Esophagus muscularis mucosa (tissue), 4 donors: ENCODE data around the gene VRK2. TPM values are rescaled to one million over a fixed set of nuclear protein-coding genes. Genes with fewer than 3 reads are reported as not detected.
"Not testable (repeated sequence)": the region's sequence is repeated elsewhere in the genome, so short reads cannot be mapped to it uniquely, and the experiment has no call there.

Experiments
- DNase-seq: peaks from one replicate; pipeline ENCODE4 v3.0.0-alpha.2; 2017; ENCODE audit errors: extremely low spot score
- H3K27ac ChIP-seq, 4 donors: fragments of 200-600 bp; sonication (generic); replicated peaks in 1 of 4; 1 replicate in 3 of 4; 2 replicates in 1 of 4; pipeline ENCODE4 v1.5.1; 2016 to 2019; ENCODE audit warnings: mild to moderate bottlenecking in 1 of 4
- H3K27me3 ChIP-seq, 4 donors: fragments of 200-600 bp; sonication (generic); one replicate each; pipeline versions ENCODE4 v1.5.1 to v1.6.0; 2016 to 2019
- H3K36me3 ChIP-seq, 4 donors: fragments of 200-600 bp; sonication (generic); one replicate each; pipeline ENCODE4 v1.5.1; 2016 to 2019
- H3K4me1 ChIP-seq, 4 donors: fragments of 200-600 bp; sonication (generic); one replicate each; pipeline ENCODE4 v1.5.1; 2016 to 2019
- H3K4me3 ChIP-seq, 4 donors: fragments of 200-600 bp; sonication (generic); 1 replicate in 2 of 4; 2 replicates in 2 of 4; pipeline ENCODE4 v1.5.1; 2016 to 2019; ENCODE audit warnings: mild to moderate bottlenecking in 4 of 4, moderate library complexity in 1 of 4
- H3K9me3 ChIP-seq, 4 donors: fragments of 200-600 bp; sonication (generic); 1 replicate in 3 of 4; 2 replicates in 1 of 4; pipeline ENCODE4 v1.5.1; 2016 to 2019
- EP300 ChIP-seq: sonication (generic); formaldehyde crosslinking; IDR thresholded peaks from one replicate; pipeline ENCODE4 v1.6.1; 2017; ENCODE audit warnings: antibody characterized with exemption
- POLR2A ChIP-seq: fragments of 450-650 bp; IDR thresholded peaks from one replicate; pipeline ENCODE4 v1.6.1; 2017; ENCODE audit warnings: antibody characterized with exemption, moderate library complexity, mild to moderate bottlenecking, low read depth
- POLR2AphosphoS5 ChIP-seq, 2 donors: sonication (generic); formaldehyde crosslinking; IDR thresholded peaks; one replicate each; pipeline ENCODE4 v1.6.1; 2017; ENCODE audit warnings: antibody characterized with exemption in 2 of 2
- WGBS: methylation state at CpG from one replicate; pipeline ENCODE4 v1.1.5; 2018; 5-methylcytosine and 5-hydroxymethylcytosine counted together
- intact Hi-C: fragments of 100-400 bp; cut with DNase I; formaldehyde crosslinking; loops from one replicate; pipeline ENCODE4 v1.15.1; 2023
- total RNA-seq, 4 donors: library from RNA; depleted of rRNA; stranded (reverse); fragments of >200 nt; gene quantifications; one replicate each; pipeline versions ENCODE4 v1.1.0 to v1.2.1, GENCODE V29; 2016
- TF ChIP-seq, protein P1 (sequence below), 3 experiments: fragments of 200-600 bp in 2 of 3; fragments of 450-650 bp in 1 of 3; sonication (generic) in 2 of 3; IDR thresholded peaks; one replicate each; pipeline ENCODE4 v1.5.1; 2017 to 2019; ENCODE audit warnings: antibody characterized with exemption in 3 of 3, mild to moderate bottlenecking in 2 of 3, moderate library complexity in 1 of 3

The VRK2 gene
- total RNA-seq, 4 donors from 2014 or later = 25.8 to 31.3 (median 28.7) TPM

DNA sequence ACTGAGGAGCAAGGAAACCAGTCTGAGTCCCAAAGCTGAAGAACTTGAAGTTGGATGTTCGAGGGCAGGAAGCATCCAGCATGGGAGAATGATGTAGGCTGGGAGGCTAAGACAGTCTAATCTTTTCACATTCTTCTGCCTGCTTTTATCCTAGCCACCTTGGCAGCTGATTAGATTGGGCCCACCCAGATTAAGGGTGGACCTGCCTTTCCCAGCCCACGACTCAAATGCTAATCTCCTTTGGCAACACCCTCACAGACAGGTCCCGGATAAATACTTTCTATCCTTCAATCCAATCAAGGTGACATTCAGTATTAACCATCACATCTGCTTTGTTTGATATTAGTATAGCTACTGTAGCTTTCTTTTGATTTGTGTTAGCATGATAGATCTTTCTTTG, 27.1 kb downstream of the VRK2 start:
- TF ChIP-seq POLR2A = no peak
- TF ChIP-seq EP300 = no peak
- TF ChIP-seq POLR2AphosphoS5 (IDR thresholded peaks at IDR 0.05) = no peak
- TF ChIP-seq, protein P1, sequence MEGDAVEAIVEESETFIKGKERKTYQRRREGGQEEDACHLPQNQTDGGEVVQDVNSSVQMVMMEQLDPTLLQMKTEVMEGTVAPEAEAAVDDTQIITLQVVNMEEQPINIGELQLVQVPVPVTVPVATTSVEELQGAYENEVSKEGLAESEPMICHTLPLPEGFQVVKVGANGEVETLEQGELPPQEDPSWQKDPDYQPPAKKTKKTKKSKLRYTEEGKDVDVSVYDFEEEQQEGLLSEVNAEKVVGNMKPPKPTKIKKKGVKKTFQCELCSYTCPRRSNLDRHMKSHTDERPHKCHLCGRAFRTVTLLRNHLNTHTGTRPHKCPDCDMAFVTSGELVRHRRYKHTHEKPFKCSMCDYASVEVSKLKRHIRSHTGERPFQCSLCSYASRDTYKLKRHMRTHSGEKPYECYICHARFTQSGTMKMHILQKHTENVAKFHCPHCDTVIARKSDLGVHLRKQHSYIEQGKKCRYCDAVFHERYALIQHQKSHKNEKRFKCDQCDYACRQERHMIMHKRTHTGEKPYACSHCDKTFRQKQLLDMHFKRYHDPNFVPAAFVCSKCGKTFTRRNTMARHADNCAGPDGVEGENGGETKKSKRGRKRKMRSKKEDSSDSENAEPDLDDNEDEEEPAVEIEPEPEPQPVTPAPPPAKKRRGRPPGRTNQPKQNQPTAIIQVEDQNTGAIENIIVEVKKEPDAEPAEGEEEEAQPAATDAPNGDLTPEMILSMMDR (IDR thresholded peaks at IDR 0.05) = no peak
- H3K27ac ChIP-seq = no peak overlapping the region
- intact Hi-C loops = no loop called here
- H3K36me3 ChIP-seq = peaks cover 0 to 2% (median 0%) of the 10 kb centered on the region in 4 donors
- no peak for DNase-seq
- H3K27me3 ChIP-seq = no peaks in the 10 kb centered on the region
- WGBS = 94% methylated on average over 3 of the region's 3 CpGs
- no peaks in the 10 kb centered on the region for H3K9me3 ChIP-seq
- H3K4me3 ChIP-seq = no peak overlapping the region
- H3K4me1 ChIP-seq = no peaks in the 10 kb centered on the region

DNA sequence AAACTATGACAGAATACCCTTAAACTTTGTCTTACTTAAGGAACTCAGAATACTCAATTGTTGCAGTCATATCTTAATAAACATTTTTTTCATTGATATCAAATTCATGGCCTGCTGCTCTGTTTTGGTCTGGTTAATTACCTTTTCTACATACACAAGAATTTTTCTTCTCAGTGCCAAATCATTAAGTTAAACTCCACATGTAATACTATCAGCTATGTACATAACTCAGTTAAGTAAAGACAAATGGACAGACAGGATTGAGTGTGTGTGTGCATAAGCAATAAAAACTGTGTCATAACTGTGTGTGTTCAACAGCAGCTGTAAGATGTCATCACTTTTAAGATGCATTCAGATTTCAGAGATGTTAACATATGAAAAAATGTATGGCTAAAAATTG, 34.4 kb downstream of the VRK2 start:
- DNase-seq = no peak
- no peak overlapping the region for H3K27ac ChIP-seq
- no peaks in the 10 kb centered on the region for H3K36me3 ChIP-seq
- no peaks in the 10 kb centered on the region for H3K9me3 ChIP-seq
- H3K4me1 ChIP-seq = no peaks in the 10 kb centered on the region
- TF ChIP-seq EP300 (no peak), POLR2AphosphoS5 (IDR thresholded peaks at IDR 0.05) (no peak), POLR2A (no peak)
- TF ChIP-seq, protein P1 (IDR thresholded peaks at IDR 0.05) = no peak
- no peak overlapping the region for H3K4me3 ChIP-seq
- H3K27me3 ChIP-seq = no peaks in the 10 kb centered on the region
- intact Hi-C loops = no loop called here

DNA sequence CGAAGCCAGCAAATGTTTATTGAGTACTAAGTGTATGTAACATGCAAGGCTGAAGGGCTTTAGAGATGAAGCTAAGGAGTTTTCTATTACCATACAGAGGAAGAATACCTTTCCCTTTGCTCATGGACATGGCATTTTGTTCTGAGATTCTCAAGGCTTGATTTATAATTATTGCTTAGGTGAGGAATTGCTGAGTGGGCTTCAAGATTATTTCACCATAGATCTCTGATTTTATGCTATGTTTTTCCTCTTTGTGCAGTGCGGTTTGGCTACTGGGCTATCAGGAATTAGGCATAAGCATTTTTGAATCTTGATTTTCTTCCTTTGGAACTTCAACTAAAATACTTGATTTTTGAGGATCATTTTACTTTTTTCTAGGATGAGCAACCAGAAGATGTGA, 42.5 kb downstream of the VRK2 start:
- no peak overlapping the region for H3K4me3 ChIP-seq
- intact Hi-C loops = no loop called here
- H3K36me3 ChIP-seq = peaks cover 9 to 37% (median 28%) of the 10 kb centered on the region in 4 donors
- no peaks in the 10 kb centered on the region for H3K9me3 ChIP-seq
- 78% methylated on average over 2 of the region's 2 CpGs for WGBS
- TF ChIP-seq POLR2A = no peak
- TF ChIP-seq EP300 = no peak
- TF ChIP-seq, protein P1 (IDR thresholded peaks at IDR 0.05) = no peak
- no peak for TF ChIP-seq POLR2AphosphoS5 (IDR thresholded peaks at IDR 0.05)
- H3K27ac ChIP-seq = no peak overlapping the region
- no peak for DNase-seq
- no peaks in the 10 kb centered on the region for H3K4me1 ChIP-seq
- H3K27me3 ChIP-seq = no peaks in the 10 kb centered on the region

DNA sequence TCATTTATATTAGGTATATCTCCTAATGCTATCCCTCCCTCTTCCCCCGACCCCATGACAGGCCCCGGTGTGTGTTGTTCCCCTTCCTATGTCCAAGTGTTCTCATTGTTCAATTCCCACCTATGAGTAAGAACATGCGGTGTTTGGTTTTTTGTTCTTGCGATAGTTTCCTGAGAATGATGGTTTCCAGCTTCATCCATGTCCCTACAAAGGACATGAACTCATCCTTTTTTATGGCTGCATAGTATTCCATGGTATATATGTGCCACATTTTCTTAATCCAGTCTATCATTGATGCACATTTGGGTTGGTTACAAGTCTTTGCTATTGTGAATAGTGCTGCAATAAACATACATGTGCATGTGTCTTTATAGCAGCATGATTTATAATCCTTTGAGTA, 46.2 kb downstream of the VRK2 start:
- DNase-seq, H3K4me1 ChIP-seq, H3K4me3 ChIP-seq, intact Hi-C loops, H3K27ac ChIP-seq, H3K9me3 ChIP-seq, H3K27me3 ChIP-seq: not testable (repeated sequence)
- H3K36me3 ChIP-seq = peaks cover 9 to 37% (median 28%) of the 10 kb centered on the region in 4 donors
- 98% methylated on average over 4 of the region's 4 CpGs for WGBS

DNA sequence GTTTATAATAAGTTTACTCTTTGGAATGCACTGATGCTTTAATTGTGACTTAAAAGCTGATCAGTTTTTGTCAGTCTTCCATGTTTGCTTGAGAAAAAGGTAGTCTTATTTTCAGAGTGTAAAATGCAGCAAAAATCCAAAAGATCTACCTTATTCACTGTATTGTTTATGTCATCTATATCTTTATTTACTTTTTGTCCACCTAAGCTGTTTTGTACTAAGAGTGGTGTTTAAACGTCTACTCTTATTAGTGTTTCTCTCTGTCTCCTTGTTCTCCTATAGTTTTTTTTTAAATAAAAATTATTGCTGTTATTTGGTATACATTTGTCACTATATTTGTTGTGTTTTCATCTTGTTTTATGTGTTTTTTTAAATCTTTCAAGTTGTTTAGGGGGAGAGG, 50.4 kb downstream of the VRK2 start:
- H3K4me3 ChIP-seq = no peak overlapping the region
- H3K27me3 ChIP-seq = no peaks in the 10 kb centered on the region
- H3K4me1 ChIP-seq = no peaks in the 10 kb centered on the region
- 83% methylated on average over 1 of the region's 1 CpG for WGBS
- DNase-seq = no peak
- H3K9me3 ChIP-seq = no peaks in the 10 kb centered on the region
- no peak overlapping the region for H3K27ac ChIP-seq
- H3K36me3 ChIP-seq = peaks cover 0 to 9% (median 4%) of the 10 kb centered on the region in 4 donors
- intact Hi-C loops = no loop called here
- TF ChIP-seq EP300 = no peak
- TF ChIP-seq, protein P1 (IDR thresholded peaks at IDR 0.05) = no peak
